Activated naive CD4-positive, alpha-beta T cell (primary cell): Measurements from ENCODE around the gene TMEM101.
A peak's percentile ranks its signal among the peaks of the same experiment; 100 is the strongest.
"Not testable (repeated sequence)": the region's sequence is repeated elsewhere in the genome, so short reads cannot be mapped to it uniquely, and the experiment has no call there.

Source experiments
- DNase-seq, 4 experiments: peaks; one replicate each; lab custom pipeline; 2025; lab: John Stamatoyannopoulos, UW

The TMEM101 gene

GRCh38 chr17:44024271-44024663 lies 9.5 kb upstream of the TMEM101 start:
- no peak for DNase-seq

GRCh38 chr17:44023545-44024270 lies 8.9 kb upstream of the TMEM101 start:
- no peak for DNase-seq

- no peak for DNase-seq
Observed at GRCh38 chr17:44022246-44022645, 7.5 kb upstream of the TMEM101 start.

- not testable (repeated sequence) for DNase-seq
Observed at GRCh38 chr17:44021227-44021626, 6.5 kb upstream of the TMEM101 start.

GRCh38 chr17:44014133-44014436 lies 678 bp downstream of the TMEM101 start:
- no peak for DNase-seq

- DNase-seq, result no peak
Observed at GRCh38 chr17:44012874-44013273, 1.9 kb downstream of the TMEM101 start.

GRCh38 chr17:44012391-44012790 lies 2.4 kb downstream of the TMEM101 start:
- DNase-seq, result no peak

- no peak for DNase-seq
Observed at GRCh38 chr17:44011876-44012275, 2.9 kb downstream of the TMEM101 start.

GRCh38 chr17:44010966-44011647 lies 3.7 kb downstream of the TMEM101 start:
- no peak for DNase-seq

- DNase-seq, result no peak
Observed at GRCh38 chr17:44008205-44008909, 6.4 kb downstream of the TMEM101 start.

GRCh38 chr17:44007346-44008204 lies 7.2 kb downstream of the TMEM101 start:
- no peak for DNase-seq

- DNase-seq, result peak; percentile 82 to 96 (median 90)
Observed at GRCh38 chr17:44006598-44007345, 8.0 kb downstream of the TMEM101 start.

GRCh38 chr17:44006272-44006597 lies 8.5 kb downstream of the TMEM101 start:
- no peak for DNase-seq

- DNase-seq, result peak in 2 of 4 experiments; percentile 18 to 28
Observed at GRCh38 chr17:44005527-44006271, 9.1 kb downstream of the TMEM101 start.

- DNase-seq, result peak in 1 of 4 experiments; percentile 14
Observed at GRCh38 chr17:44004761-44005526, 9.8 kb downstream of the TMEM101 start.

- no peak for DNase-seq
Observed at GRCh38 chr17:44004077-44004760, 10.5 kb downstream of the TMEM101 start, which contains the start of gene NAGS. Gene NAGS, plus strand, starts transcription at chr17:44004622. Its CDS starts 42 bp downstream, at chr17:44004664.

GRCh38 chr17:44002141-44002848 lies 12.5 kb downstream of the TMEM101 start:
- no peak for DNase-seq

- DNase-seq, result no peak
Observed at GRCh38 chr17:44001461-44001920, 13.3 kb downstream of the TMEM101 start.
